ENCODE measurements around the gene CACNG3.

- no peak for TF ChIP-seq POLR2A (IDR thresholded peaks at IDR 0.05; ENCODE audit: low read depth, low read length)
- TF ChIP-seq POLR2AphosphoS5 (IDR thresholded peaks at IDR 0.05; ENCODE audit: insufficient read depth, low read depth, low read length) = no peak
- no peak for TF ChIP-seq EZH2 (IDR thresholded peaks at IDR 0.05; ENCODE audit: borderline replicate concordance, low read depth, low read length, severe bottlenecking)
- TF ChIP-seq, protein P1, sequence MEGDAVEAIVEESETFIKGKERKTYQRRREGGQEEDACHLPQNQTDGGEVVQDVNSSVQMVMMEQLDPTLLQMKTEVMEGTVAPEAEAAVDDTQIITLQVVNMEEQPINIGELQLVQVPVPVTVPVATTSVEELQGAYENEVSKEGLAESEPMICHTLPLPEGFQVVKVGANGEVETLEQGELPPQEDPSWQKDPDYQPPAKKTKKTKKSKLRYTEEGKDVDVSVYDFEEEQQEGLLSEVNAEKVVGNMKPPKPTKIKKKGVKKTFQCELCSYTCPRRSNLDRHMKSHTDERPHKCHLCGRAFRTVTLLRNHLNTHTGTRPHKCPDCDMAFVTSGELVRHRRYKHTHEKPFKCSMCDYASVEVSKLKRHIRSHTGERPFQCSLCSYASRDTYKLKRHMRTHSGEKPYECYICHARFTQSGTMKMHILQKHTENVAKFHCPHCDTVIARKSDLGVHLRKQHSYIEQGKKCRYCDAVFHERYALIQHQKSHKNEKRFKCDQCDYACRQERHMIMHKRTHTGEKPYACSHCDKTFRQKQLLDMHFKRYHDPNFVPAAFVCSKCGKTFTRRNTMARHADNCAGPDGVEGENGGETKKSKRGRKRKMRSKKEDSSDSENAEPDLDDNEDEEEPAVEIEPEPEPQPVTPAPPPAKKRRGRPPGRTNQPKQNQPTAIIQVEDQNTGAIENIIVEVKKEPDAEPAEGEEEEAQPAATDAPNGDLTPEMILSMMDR (IDR thresholded peaks at IDR 0.05; ENCODE audit: extremely low read depth in 1 of 2, insufficient read depth in 1 of 2, low read depth in 1 of 2, low read length in 2 of 2) = no peak
- TF ChIP-seq MAX (IDR thresholded peaks at IDR 0.05; ENCODE audit: insufficient read depth, insufficient read length) = no peak
- TF ChIP-seq FOS (IDR thresholded peaks at IDR 0.05; ENCODE audit: borderline replicate concordance, insufficient read depth, low read length) = no peak
These were observed 47.4 kb upstream of the CACNG3 start for GRCh38 chr16:24208710-24209109.
